Testis (tissue), 3 donors: ENCODE data around the gene CFAP221. TPM values are rescaled to one million over a fixed set of nuclear protein-coding genes. Genes with fewer than 3 reads are reported as not detected.

Source experiments
- DNase-seq: peaks from one replicate; pipeline ENCODE4 v3.0.0-alpha.2; 2019
- H3K27ac ChIP-seq, 2 donors: fragments of 200-600 bp; sonication (generic); one replicate each; pipeline ENCODE4 v1.5.1; 2019
- H3K27me3 ChIP-seq: fragments of 200-600 bp; sonication (generic); one replicate; pipeline ENCODE4 v1.5.1; 2019
- H3K36me3 ChIP-seq: fragments of 200-600 bp; sonication (generic); one replicate; pipeline ENCODE4 v1.5.1; 2017; ENCODE audit warnings: low read depth; ENCODE audit errors: missing control alignments
- H3K4me1 ChIP-seq: fragments of 200-600 bp; sonication (generic); one replicate; pipeline ENCODE4 v1.5.1; 2019
- H3K4me3 ChIP-seq, 2 donors: fragments of 200-600 bp; sonication (generic); one replicate each; pipeline ENCODE4 v1.5.1; 2017 to 2019
- H3K9me3 ChIP-seq: fragments of 200-600 bp; sonication (generic); one replicate; pipeline ENCODE4 v1.5.1; 2017
- CTCF ChIP-seq, 3 experiments: fragments of 450-650 bp in 2 of 3; fragments of 200-600 bp in 1 of 3; sonication (generic) in 1 of 3; IDR thresholded peaks; one replicate each; pipeline ENCODE4 v1.5.1; 2016 to 2019; ENCODE audit warnings: antibody characterized with exemption in 3 of 3, mild to moderate bottlenecking in 2 of 3, moderate library complexity in 1 of 3
- POLR2A ChIP-seq: fragments of 450-650 bp; IDR thresholded peaks from one replicate; pipeline ENCODE4 v1.6.1; 2017; ENCODE audit warnings: antibody characterized with exemption, mild to moderate bottlenecking, moderate library complexity
- WGBS, 2 donors: methylation state at CpG; one replicate each; pipeline ENCODE4 v1.1.5; 2018; 5-methylcytosine and 5-hydroxymethylcytosine counted together
- intact Hi-C: fragments of 100-400 bp; cut with DNase I; formaldehyde crosslinking; loops from one replicate; pipeline ENCODE4 v1.15.1; 2023; ENCODE audit warnings: low total_unique reads
- polyA plus RNA-seq: library from polyadenylated mRNA; stranded (reverse); fragments of 350-450 nt; fragmentation: Illumina TruSeq; extraction: RNeasy Lipid Tissue Mini Kit (QIAGEN cat#74804); gene quantifications from one replicate; pipeline ENCODE4 v1.2.3, GENCODE V29; 2014; ENCODE audit warnings: low read depth, low replicate concordance; ENCODE audit not compliant: insufficient read depth
- total RNA-seq, 2 donors: library from RNA; depleted of rRNA; stranded (reverse); fragments of >200 nt; gene quantifications; one replicate each; pipeline ENCODE4 v1.2.3, GENCODE V29; 2016

CFAP221 gene
- total and polyA plus RNA-seq, 3 donors from 2014 or later: 28.2 to 91.2 (median 62.4) TPM

GRCh38 chr2:119646149-119646548, 101.9 kb downstream of the CFAP221 start:
- no peaks in the 10 kb centered on the region for H3K27me3 ChIP-seq
- H3K4me3 ChIP-seq: no peak overlapping the region
- no peak overlapping the region for H3K27ac ChIP-seq
- TF ChIP-seq POLR2A (no peak), CTCF (IDR thresholded peaks at IDR 0.05) (no peak)
- DNase-seq: no peak
- WGBS, 2 donors: 94% methylated on average over 3 of the region's 3 CpGs
- intact Hi-C loops: no loop called here
- no peaks in the 10 kb centered on the region for H3K9me3 ChIP-seq
- H3K4me1 ChIP-seq: no peaks in the 10 kb centered on the region
- no peaks in the 10 kb centered on the region for H3K36me3 ChIP-seq

GRCh38 chr2:119647440-119648169, 103.4 kb downstream of the CFAP221 start:
- no peak for DNase-seq
- WGBS, 2 donors: 75 to 82% methylated on average over 7 of the region's 7 CpGs
- no peak overlapping the region for H3K27ac ChIP-seq
- H3K9me3 ChIP-seq: no peaks in the 10 kb centered on the region
- no peaks in the 10 kb centered on the region for H3K4me1 ChIP-seq
- H3K4me3 ChIP-seq: no peak overlapping the region
- H3K27me3 ChIP-seq: no peaks in the 10 kb centered on the region
- intact Hi-C loops: no loop called here
- no peaks in the 10 kb centered on the region for H3K36me3 ChIP-seq
- TF ChIP-seq CTCF (IDR thresholded peaks at IDR 0.05) (no peak), POLR2A (no peak)

DNA sequence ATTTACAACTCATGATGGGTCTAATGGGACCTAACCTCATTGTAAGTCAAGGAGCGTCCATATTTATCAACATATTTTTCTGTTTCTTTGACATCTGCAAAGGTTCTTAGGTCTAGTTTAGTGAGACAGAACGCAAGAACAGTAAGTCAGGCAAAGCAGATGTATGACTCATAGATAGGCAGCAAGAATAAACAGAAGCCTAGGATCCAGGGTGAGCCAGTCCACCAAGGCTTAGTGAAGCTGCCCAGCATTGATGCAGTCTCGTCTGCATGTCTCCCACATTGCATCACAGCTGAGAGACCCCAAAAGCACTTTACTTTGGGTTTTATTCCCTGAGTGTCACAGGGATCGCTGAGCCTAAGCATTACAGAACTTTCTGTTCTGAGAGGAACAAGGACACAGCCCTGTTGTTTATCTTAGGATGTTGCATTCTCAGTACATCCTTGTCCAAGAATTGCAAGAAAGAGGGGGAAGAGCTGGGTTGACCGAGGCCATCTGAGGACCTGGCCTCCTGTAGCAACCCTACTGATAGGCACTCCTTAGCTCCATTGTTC, 105.2 kb downstream of the CFAP221 start:
- TF ChIP-seq POLR2A (no peak), CTCF (IDR thresholded peaks at IDR 0.05) (no peak)
- Histone ChIP-seq H3K9me3 (no peaks in the 10 kb centered on the region), H3K4me3 (no peak overlapping the region), H3K27ac (no peak overlapping the region), H3K36me3 (no peaks in the 10 kb centered on the region), H3K4me1 (no peaks in the 10 kb centered on the region), H3K27me3 (no peaks in the 10 kb centered on the region)
- peak; percentile 61 for DNase-seq
- WGBS, 2 donors: 66 to 73% methylated on average over 5 of the region's 5 CpGs
- intact Hi-C loops: no loop called here

DNA sequence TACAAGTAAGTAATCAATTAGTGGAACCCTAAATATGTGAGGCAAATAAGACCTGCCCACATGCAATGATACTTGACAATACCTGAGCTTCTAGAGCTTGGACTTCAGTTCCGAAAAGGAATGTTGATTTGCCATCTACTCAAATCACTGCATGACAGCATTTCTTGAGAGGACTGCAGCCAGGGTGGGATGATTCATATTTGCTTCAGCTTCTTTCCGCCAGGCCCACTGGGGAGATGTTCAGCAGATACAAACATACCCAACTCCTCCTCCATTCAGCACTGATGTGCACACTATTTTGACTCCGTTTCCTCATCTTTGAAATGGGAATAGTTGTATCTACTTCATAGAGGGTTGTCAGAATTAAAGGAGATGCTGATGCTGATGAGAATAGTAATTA, 106.0 kb downstream of the CFAP221 start:
- intact Hi-C loops: no loop called here
- TF ChIP-seq CTCF (IDR thresholded peaks at IDR 0.05) (no peak), POLR2A (no peak)
- no peak for DNase-seq

More for the DNA sequence above, 106.0 kb downstream of the CFAP221 start:
- WGBS, 2 donors: 70 to 85% methylated on average over 3 of the region's 3 CpGs
- Histone ChIP-seq H3K4me3 (no peak overlapping the region), H3K9me3 (no peaks in the 10 kb centered on the region), H3K4me1 (no peaks in the 10 kb centered on the region), H3K27me3 (no peaks in the 10 kb centered on the region), H3K27ac (no peak overlapping the region), H3K36me3 (no peaks in the 10 kb centered on the region)
